Measurements from ENCODE around the gene XIST.
"Not testable (repeated sequence)": the region's sequence is repeated elsewhere in the genome, so short reads cannot be mapped to it uniquely, and the experiment has no call there.

The XIST gene

DNA sequence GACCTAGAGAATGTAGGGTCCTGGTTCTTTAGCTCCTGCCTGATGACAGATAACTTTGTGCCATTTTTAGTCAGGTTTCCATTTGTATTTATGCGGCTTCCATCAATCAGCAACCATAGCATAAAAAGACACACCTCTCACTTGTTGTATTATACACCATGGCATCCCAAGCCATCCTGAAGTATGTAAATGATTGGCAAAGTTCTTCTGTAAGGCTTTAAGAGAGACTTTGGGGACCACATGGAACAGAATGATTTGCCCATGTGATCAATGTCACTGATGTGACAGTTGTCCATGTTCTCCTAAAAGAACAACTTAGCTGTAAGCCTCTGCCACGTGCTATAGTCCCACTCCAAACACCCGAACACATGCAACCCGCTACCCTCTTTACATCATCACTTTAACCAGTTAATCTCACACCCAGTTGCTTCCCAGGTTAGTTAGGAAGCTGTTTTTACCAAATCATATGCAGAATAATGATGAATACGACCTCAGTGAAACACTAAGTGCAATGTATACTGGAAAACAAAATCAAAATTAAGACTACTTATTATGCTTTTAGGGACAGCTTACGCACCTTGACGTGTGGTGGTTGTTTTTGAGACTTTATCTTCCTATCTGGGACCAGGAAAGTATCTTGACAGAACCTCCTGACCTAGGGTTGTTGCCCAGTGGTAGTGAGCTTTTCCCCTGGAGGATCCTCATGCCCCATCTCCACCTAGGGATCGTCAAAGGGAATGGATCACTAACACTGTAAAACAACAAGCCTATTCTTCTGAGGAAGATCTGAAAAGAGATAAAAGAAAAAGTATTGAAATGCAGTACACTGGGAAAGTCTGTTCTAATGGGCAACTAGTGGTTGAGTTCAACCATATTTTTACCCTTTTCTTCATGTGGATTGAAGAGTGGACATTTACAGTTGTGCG is 21.8 kb downstream of the XIST start:
- no peaks in the 10 kb centered on the region for H3K4me1 ChIP-seq (ENCODE audit: insufficient read depth, low read length)
- no peaks in the 10 kb centered on the region for H3K9me3 ChIP-seq (ENCODE audit: control insufficient read depth, insufficient read depth, low read length)
- no peak overlapping the region for H3K9ac ChIP-seq (ENCODE audit: low read depth, low read length)
- H3K36me3 ChIP-seq (ENCODE audit: insufficient read depth, low read length) = no peaks in the 10 kb centered on the region

DNA sequence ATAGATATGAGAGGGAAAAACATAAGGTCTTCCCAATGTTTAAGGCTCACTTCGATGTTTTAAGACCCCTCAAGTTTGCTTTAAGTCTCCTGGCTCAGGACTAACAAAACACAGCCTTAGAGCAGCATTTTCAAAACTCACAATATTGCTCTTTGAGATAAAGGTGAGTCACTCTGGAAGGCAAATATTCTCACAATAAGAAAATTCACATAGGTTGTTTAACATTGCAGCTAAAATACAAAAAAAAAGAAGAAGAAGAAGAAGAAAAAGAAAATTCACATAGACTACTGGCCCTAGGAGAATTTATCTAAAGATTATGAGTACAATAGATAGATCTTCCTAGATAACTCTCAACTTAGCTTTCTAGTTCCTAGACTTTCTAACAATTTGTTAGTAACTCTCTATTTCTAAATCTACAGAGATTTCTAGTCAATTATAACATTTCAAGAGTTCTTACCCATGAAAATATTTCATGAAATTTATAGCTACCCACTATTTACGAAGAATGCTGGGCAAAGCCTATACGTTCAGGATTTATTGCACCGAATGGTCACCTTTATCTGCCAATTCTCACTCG is 22.5 kb downstream of the XIST start:
- Histone ChIP-seq H3K4me1 (ENCODE audit: insufficient read depth, low read length) (no peaks in the 10 kb centered on the region), H3K36me3 (ENCODE audit: insufficient read depth, low read length) (no peaks in the 10 kb centered on the region), H3K9me3 (ENCODE audit: control insufficient read depth, insufficient read depth, low read length) (no peaks in the 10 kb centered on the region), H3K9ac (ENCODE audit: low read depth, low read length) (no peak overlapping the region)

DNA sequence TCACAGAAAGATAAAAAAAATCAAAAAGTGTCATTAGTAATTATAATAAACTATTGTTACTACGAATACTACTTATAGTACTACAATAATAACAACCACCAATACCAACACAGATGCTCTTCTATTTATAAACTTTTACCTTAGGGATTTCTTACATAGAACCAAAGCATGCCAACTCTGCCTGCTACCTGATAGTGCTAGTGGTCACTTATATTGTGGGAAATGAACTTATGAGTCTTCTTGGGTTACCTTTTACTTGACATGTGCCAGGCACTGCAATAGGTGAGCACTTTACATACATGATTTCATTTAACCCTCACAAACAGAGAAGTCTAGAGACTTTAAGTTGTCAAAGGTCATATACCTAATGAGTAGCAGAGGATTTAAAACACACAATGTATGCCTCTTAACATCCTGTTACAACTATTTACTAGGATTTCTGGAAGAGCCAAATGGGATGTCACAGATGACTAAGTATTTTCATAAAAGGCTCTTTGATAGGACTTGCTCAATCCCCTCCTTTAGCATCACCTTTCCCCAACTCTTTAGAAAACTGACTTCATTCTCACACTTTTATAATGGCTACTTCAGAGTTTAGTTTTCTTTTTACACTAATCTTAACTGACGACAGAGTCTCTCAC is 24.3 kb downstream of the XIST start:
- Histone ChIP-seq H3K36me3 (ENCODE audit: insufficient read depth, low read length) (no peaks in the 10 kb centered on the region), H3K4me1 (ENCODE audit: insufficient read depth, low read length) (no peaks in the 10 kb centered on the region), H3K9ac (ENCODE audit: low read depth, low read length) (no peak overlapping the region), H3K9me3 (ENCODE audit: control insufficient read depth, insufficient read depth, low read length) (no peaks in the 10 kb centered on the region)

DNA sequence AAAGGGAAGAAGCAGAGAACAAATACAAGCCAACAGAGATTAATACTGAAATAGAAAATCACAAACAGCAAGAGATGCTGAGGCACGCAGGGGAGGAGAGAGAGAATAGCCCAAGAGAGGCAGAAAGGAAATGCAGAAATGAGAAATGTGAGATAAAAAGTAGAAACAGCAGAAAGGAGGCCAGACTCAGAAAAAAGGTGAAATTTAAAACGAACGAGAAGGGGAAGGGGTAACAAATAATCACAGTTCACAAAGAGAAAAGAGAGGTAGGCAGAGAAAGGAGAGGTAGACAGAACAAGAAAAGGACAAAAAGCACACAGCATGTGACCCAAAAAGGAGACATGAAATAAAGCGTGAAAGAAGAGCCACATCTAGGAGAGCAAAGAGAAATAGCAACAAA is 25.1 kb downstream of the XIST start:
- Histone ChIP-seq H3K4me1 (ENCODE audit: insufficient read depth, low read length) (no peaks in the 10 kb centered on the region), H3K9me3 (ENCODE audit: control insufficient read depth, insufficient read depth, low read length) (no peaks in the 10 kb centered on the region), H3K9ac (ENCODE audit: low read depth, low read length) (no peak overlapping the region), H3K36me3 (ENCODE audit: insufficient read depth, low read length) (no peaks in the 10 kb centered on the region)

DNA sequence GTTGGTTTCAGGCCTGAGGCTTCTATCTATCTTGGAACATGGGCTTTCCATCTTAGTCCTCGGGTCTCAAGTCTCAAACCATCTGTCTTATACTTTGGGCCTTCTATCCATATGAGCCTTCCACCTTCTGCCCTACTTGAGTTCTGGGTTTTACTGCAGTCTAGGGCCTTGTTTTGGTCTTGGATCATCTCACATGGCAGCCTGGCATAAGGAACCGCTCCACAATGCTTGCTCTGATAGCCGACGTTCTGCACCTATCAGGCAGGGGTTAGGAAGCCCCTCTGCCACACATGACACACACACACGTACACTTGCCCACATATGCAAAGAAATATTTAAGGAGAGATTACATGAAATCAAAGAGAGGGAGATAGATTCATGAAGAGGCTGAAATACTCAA is 25.5 kb downstream of the XIST start:
- H3K36me3 ChIP-seq (ENCODE audit: insufficient read depth, low read length) = no peaks in the 10 kb centered on the region
- H3K9me3 ChIP-seq (ENCODE audit: control insufficient read depth, insufficient read depth, low read length) = no peaks in the 10 kb centered on the region
- no peak overlapping the region for H3K9ac ChIP-seq (ENCODE audit: low read depth, low read length)
- no peaks in the 10 kb centered on the region for H3K4me1 ChIP-seq (ENCODE audit: insufficient read depth, low read length)

DNA sequence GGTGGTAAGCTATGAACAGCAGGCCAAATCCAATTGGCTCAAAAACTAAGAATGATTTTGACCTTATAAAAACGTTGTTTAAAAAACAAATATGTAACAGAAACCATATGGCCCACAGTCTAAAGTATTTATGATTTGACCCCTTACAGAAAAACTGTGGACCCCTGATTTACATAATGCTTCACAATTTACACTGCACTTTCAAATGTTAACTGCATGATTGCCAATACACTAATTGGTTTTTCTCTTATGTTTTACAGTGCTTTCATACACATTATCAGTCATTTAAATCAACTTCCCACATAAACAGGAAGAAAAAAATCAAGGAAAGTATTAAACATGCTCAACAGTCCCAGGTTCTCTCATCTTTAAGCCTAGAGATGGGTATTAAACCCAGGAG is 26.9 kb downstream of the XIST start:
- Histone ChIP-seq H3K9me3 (ENCODE audit: control insufficient read depth, insufficient read depth, low read length) (no peaks in the 10 kb centered on the region), H3K36me3 (ENCODE audit: insufficient read depth, low read length) (no peaks in the 10 kb centered on the region), H3K4me1 (ENCODE audit: insufficient read depth, low read length) (no peaks in the 10 kb centered on the region), H3K9ac (ENCODE audit: low read depth, low read length) (no peak overlapping the region)

DNA sequence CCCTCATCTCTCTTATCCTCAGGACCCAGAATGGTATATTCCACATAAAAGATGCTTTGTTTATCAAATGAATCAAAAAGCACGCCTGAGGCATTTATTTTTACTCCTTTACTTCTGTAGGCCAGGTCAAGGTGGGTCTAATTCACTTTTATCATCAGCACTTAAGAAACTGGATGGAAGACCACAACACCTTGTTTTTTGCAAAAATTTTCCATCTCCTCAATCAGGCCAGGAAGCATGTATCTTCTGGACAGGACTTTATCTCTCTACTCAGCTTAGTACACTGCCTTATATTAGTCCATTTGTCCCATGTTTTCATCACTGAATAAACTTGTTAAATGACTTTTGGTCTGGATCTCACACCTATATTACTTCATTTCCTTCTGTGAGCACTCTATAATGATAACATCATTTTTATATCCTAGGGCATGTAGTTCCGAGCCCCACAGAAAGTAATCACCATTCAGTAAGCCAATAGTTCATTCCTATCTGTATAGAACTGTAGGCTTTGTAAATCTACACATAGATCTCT is 29.0 kb downstream of the XIST start:
- Histone ChIP-seq H3K9me3 (ENCODE audit: control insufficient read depth, insufficient read depth, low read length) (no peaks in the 10 kb centered on the region), H3K9ac (ENCODE audit: low read depth, low read length) (no peak overlapping the region), H3K36me3 (ENCODE audit: insufficient read depth, low read length) (no peaks in the 10 kb centered on the region), H3K4me1 (ENCODE audit: insufficient read depth, low read length) (no peaks in the 10 kb centered on the region)

DNA sequence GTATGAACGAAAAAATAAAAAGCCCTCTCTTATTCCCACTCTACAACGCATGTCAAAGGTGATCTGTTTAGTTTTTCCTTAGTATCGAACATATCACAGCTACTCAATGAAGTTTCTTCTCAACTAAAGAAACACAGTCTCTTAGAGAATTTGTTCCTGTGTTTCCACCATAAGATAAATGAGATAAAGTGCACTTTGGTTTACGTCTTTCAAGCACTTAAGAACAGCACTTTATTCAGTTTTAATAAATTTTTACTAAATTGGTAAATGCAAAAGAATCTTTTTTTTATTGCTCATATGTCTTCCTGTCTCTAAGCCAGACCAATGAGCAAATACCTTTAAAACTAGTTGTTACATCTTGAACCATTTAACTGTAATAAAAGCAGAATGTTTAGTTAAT is 29.7 kb downstream of the XIST start:
- Histone ChIP-seq H3K9ac (ENCODE audit: low read depth, low read length) (no peak overlapping the region), H3K36me3 (ENCODE audit: insufficient read depth, low read length) (no peaks in the 10 kb centered on the region), H3K9me3 (ENCODE audit: control insufficient read depth, insufficient read depth, low read length) (no peaks in the 10 kb centered on the region), H3K4me1 (ENCODE audit: insufficient read depth, low read length) (no peaks in the 10 kb centered on the region)

DNA sequence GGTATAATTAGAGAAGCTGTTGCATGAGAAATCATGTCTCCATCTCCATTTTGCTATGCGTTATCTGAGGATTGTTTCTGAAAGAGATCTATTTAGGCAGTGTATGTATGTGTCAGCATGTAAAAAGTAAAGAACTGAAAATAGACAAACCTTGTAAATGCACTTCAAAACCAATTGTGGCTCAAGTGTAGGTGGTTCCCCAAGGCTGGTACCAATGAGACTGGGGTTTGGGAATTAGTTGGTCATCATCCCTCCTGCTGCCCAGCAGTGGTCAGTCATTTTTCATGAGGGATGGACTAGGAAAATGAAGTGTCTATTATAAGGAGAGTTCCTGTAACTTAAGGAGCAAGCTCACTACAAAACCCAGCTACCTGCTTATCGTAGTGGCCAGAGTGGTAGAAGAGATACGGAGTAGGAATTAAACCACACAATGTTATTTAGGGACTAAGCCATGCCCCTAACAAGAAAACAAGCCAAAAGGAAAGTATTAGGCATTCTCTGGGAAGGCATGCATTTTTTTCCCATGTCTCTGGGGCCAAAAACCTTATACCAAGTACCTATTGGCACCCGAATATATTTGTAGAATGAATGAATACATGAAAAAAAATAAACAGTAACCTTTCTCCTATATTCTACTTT is 30.5 kb downstream of the XIST start:
- H3K36me3 ChIP-seq (ENCODE audit: insufficient read depth, low read length) = no peaks in the 10 kb centered on the region
- H3K9ac ChIP-seq (ENCODE audit: low read depth, low read length) = no peak overlapping the region
- no peaks in the 10 kb centered on the region for H3K4me1 ChIP-seq (ENCODE audit: insufficient read depth, low read length)
- no peaks in the 10 kb centered on the region for H3K9me3 ChIP-seq (ENCODE audit: control insufficient read depth, insufficient read depth, low read length)

DNA sequence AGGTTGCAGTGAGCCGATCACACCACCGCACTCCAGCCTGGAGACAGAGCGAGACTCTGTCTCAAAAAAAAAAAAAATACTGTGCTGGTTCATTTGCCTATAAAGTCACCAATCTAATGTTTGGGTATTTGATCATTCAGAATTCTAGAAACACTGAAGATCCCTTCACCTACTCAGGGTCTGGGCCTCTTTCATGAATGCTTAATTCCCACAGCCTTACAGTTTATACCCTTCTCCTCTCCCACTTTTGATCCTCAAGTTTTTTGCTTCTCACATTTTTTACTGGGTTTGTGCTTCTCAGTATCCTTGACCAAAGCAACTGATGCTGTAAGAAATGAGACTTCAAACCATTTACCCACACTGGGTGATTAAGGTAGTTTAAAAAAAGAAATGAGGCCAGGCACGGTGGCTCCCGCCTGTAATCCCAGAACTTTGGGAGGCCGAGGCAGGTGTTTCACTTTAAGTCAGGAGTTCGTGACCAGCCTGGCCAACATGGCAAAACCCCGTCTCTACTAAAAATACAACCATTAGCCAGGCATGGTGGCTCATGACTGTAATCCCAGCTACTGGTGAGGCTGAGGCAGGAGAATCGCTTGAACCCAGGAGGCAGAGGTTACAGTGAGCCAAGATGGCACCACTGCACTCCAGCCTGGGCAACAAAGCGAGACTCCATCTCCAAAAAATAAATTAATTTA is 32.5 kb downstream of the XIST start:
- H3K36me3 ChIP-seq (ENCODE audit: insufficient read depth, low read length); H3K9me3 ChIP-seq (ENCODE audit: control insufficient read depth, insufficient read depth, low read length); H3K4me1 ChIP-seq (ENCODE audit: insufficient read depth, low read length); H3K9ac ChIP-seq (ENCODE audit: low read depth, low read length): not testable (repeated sequence)

DNA sequence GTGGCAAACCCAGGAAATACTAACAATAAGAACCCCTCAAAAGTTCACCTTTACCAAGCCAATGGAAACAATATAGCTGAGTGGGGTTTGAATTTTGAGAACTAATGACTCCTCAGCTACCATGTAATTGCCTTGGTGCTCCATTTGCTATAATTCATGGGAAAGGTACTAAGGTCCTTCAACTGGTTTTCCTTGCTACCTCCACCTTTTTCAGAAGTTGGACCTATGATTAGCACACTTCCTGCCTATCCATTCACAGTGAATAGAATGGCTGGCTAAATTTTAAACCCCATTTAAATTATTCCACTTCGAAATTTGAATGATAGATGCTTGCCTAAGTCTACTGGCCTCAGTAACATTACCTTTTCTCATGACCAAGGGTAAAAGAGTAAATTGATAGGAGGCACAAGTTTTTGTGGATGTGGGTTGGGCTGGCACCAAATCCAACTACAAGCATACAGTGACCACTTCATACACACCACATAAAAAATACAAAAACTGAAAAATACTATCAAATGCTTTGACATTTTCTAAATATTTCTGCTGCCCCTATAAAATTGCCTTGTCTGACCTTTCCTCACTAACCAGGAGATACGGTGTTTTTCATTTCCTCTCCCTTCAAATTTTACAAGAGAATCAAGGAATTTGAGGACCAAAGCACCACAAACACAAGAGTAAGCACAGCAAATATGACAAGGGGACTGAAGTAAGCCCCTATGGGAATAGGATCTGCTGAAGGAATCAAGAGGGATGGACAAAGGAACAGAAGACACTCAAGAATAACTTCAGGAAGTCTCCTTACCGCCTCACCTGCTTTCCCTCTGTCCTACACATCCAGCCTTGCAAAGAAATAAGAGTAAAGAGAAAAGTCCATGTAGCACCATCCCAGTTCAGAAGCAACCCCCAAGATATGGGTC is 34.1 kb downstream of the XIST start:
- Histone ChIP-seq H3K4me1 (ENCODE audit: insufficient read depth, low read length) (no peaks in the 10 kb centered on the region), H3K9ac (ENCODE audit: low read depth, low read length) (no peak overlapping the region), H3K9me3 (ENCODE audit: control insufficient read depth, insufficient read depth, low read length) (no peaks in the 10 kb centered on the region)

DNA sequence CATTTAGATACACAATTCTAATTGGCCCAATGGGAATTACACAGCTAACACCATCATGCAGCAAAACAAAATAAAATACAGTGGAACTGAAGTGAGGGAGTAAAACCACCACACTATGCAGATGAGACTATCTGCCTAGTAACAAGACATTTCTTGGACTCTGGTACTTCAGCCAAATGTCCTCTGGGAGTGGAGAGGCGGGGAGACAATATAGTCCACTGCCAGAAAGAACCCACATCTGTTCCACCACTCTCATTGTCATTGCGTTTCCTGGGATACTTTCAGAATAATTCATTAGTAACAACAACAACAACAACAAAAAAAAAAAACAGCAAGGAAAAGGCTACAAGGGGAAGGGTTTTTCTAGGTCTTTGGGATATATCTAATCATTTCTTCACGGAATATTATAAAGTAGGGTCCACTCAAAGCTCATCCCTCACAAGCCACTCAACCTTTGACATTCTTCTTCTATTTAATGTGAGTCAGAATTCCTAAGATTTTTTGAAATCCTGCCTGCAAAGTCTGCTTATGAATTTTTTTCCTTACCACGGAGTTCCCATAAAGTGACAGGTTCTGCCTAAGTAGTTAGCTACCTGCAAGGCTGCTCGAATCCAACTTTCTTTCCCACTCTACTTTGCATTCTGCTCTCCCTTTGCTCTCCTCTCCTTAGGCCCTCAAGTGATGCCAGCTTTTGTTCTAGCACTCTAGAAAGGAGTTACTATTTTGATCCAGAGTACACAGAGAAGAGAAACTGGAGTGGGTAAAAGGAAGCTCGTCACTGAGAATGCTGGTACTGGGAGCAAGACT is 34.9 kb downstream of the XIST start:
- no peaks in the 10 kb centered on the region for H3K36me3 ChIP-seq (ENCODE audit: insufficient read depth, low read length)
- no peaks in the 10 kb centered on the region for H3K4me1 ChIP-seq (ENCODE audit: insufficient read depth, low read length)
- no peaks in the 10 kb centered on the region for H3K9me3 ChIP-seq (ENCODE audit: control insufficient read depth, insufficient read depth, low read length)
- no peak overlapping the region for H3K9ac ChIP-seq (ENCODE audit: low read depth, low read length)

More for the DNA sequence above, 34.1 kb downstream of the XIST start:
- no peaks in the 10 kb centered on the region for H3K36me3 ChIP-seq (ENCODE audit: insufficient read depth, low read length)

Measured in ES-I3 (cell line).